IPS-18a (cell line): ENCODE data around the gene OPRM1.

Experiments
- H3K27ac ChIP-seq: one replicate; pipeline ENCODE4 v1.5.1; 2013; ENCODE audit warnings: low read length
- H3K27me3 ChIP-seq: one replicate; pipeline ENCODE4 v1.6.1; 2013; ENCODE audit warnings: mild to moderate bottlenecking, low read length; ENCODE audit not compliant: control insufficient read depth, insufficient read depth
- H3K36me3 ChIP-seq: one replicate; pipeline ENCODE4 v1.6.1; 2013; ENCODE audit warnings: low read depth, low read length; ENCODE audit not compliant: control insufficient read depth
- H3K4me1 ChIP-seq: one replicate; pipeline ENCODE4 v1.6.1; 2013; ENCODE audit warnings: low read depth, low read length; ENCODE audit not compliant: control insufficient read depth
- H3K4me3 ChIP-seq: one replicate; pipeline ENCODE4 v1.5.1; 2013; ENCODE audit warnings: low read length
- H3K9ac ChIP-seq: one replicate; pipeline ENCODE4 v1.6.1; 2013; ENCODE audit warnings: mild to moderate bottlenecking, low read length, moderate library complexity
- H3K9me3 ChIP-seq: one replicate; pipeline ENCODE4 v1.6.1; 2013; ENCODE audit warnings: low read depth, low read length; ENCODE audit not compliant: control insufficient read depth

Gene OPRM1

DNA sequence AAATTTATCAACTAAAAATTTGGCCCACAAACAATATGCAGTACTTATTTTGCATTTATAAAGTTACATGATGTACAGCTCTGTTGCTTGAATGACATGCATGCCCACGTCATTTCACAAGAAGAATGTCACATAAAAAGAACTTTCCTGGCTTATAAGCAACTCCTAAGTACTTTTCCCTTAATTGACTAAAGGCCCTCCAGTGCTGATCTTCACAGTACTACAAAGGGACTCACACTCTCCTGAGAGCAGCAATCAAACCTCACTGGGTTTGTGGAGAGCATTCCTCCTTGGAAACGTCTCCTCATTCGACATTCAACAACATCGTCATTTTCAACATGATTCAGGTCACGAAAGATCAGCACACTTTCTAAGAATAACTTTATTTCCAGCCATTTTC lies 206.5 kb downstream of the OPRM1 start:
- Histone ChIP-seq H3K4me3 (no peak overlapping the region), H3K9ac (no peak overlapping the region), H3K27ac (no peak overlapping the region), H3K4me1 (peaks cover 36% of the 10 kb centered on the region), H3K27me3 (no peaks in the 10 kb centered on the region), H3K36me3 (no peaks in the 10 kb centered on the region), H3K9me3 (no peaks in the 10 kb centered on the region)

DNA sequence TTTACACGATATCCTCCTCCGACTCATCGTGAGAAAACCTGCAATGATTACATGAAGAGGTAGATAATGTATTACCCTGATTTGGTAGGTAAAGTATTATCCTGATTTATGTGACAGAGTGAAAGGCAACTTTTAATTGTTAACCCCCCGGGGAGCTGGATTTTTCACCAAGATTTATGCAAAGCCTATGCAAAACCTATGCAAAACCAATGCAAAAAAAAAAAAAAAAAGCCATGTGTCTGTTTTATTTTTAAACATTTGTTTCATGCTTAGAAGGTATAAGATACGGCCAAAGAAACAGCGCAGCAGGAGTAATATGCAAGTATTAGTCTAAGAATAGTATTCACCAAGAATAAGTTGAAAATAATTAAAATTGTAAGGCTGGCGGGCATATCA lies 207.7 kb downstream of the OPRM1 start:
- no peak overlapping the region for H3K27ac ChIP-seq
- H3K4me1 ChIP-seq = peaks cover 36% of the 10 kb centered on the region
- H3K27me3 ChIP-seq = no peaks in the 10 kb centered on the region
- H3K9me3 ChIP-seq = no peaks in the 10 kb centered on the region
- peak overlapping the region; percentile 30 for H3K9ac ChIP-seq
- no peaks in the 10 kb centered on the region for H3K36me3 ChIP-seq
- peak overlapping the region; percentile 38 for H3K4me3 ChIP-seq

DNA sequence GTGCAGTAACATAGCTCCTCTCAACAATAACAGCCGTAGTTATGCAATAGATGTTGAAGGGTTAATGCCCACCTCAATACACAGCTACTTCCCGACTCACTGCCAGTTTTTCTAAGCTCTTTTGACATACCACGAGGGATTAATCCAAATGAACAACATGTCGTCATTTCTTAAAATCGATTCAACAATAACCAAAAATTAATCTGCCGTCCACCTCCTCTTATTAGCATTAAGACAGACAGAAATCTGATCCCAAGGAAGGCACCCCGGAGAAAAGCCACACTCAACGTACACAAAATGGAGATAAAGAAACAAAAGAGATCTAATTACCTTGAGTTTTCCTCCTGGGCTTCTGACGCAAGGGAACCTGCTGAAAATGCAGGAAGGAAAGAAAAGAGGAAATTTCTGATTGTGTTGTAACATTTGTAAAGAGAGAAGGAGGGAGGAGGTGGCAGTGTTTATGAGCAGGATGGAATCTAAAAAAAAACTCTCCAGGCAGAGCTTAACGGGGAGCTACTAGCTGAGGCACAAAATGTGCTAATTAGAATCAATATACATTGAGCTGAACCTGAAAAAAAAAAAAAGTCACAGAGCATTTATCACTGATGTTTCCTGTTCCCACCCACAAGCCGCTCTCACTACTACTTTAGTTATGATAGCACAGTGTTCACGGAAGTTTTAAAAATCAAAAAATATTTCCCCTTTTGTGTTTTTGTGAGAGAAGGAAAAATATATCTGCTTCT lies 208.2 kb downstream of the OPRM1 start:
- peak overlapping the region; percentile 38 for H3K4me3 ChIP-seq
- peak overlapping the region; percentile 30 for H3K9ac ChIP-seq
- H3K4me1 ChIP-seq = peaks cover 36% of the 10 kb centered on the region
- no peaks in the 10 kb centered on the region for H3K27me3 ChIP-seq
- no peaks in the 10 kb centered on the region for H3K36me3 ChIP-seq
- no peaks in the 10 kb centered on the region for H3K9me3 ChIP-seq
- H3K27ac ChIP-seq = peak overlapping the region; percentile 26

DNA sequence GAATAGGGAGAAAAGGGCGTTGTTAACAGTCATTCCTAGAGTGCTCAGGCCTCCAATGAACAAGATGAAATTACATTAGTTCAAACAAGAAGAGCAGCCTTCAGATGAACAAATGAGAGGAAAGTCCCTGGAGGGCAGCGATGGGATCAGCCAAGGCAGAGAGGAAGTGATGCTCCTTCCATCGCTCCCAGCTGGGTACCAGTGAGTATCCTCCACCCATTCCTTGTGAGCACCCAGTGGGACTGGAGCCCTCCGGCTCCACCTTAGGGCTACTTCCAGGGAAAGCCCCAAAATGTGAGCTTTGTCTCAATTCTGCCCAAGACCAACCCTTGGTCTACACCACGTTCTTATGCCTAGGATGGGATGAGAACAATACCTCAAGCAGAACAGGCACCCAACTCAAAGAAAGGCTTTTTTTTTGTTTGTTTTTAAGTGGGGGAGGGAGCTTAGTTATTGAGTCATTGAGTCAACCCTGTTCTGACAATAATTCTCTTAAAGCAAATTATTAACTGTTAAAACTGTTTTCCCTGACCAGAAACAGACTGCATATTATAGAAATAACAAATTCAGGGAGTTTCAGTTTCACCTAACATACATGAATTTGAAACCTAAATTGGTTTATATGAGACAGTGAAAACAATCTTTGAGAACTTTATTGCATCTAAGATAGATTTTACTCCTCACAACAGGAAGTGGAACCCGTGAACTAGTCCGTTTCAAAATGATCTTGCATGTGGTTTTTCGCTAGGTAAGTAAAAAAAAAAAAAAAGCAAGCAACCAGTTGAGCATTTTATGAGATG lies 210.7 kb downstream of the OPRM1 start:
- Histone ChIP-seq H3K4me3 (no peak overlapping the region), H3K27ac (no peak overlapping the region), H3K36me3 (no peaks in the 10 kb centered on the region), H3K4me1 (peaks cover 27% of the 10 kb centered on the region), H3K27me3 (no peaks in the 10 kb centered on the region), H3K9me3 (no peaks in the 10 kb centered on the region), H3K9ac (no peak overlapping the region)

DNA sequence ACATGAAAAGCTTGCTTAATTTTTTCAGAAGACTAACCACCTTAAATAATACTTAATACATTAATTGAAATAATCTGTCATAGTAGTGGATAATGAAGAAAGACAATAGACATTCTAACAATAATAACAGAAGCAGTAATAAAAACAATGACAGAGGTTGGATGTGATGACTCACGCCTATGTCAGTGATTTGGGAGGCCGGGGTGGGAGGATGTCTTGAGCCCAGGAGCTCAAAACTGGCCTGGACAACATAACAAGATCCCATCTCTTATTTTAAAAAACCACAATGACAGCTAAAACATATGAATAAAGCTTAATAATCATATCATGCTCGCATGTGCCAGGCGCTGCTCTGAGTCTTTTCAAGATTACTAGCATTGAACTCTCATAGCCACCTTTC lies 212.1 kb downstream of the OPRM1 start:
- no peak overlapping the region for H3K27ac ChIP-seq
- no peaks in the 10 kb centered on the region for H3K27me3 ChIP-seq

DNA sequence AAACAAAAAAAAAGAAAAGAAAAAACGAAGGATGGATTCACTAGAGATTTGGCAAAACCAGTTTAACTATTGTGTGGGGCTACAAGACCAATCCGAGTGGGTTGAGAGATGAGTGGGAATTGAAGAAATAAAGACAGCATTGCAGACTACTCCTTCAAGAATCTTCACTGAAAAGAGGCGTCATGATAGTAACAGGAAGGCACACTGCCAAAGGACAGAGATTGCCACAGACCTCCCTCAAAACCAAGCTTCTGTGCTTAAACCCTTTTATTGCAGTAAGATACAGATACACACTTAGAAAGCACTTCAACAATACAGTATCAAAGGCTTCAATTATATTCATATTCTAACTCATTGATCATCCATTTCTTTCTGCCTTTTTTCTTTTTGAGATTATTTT lies 213.6 kb downstream of the OPRM1 start:
- H3K36me3 ChIP-seq = no peaks in the 10 kb centered on the region
- peaks cover 8% of the 10 kb centered on the region for H3K4me1 ChIP-seq
- no peaks in the 10 kb centered on the region for H3K27me3 ChIP-seq
- H3K27ac ChIP-seq = no peak overlapping the region
- H3K4me3 ChIP-seq = no peak overlapping the region
- no peak overlapping the region for H3K9ac ChIP-seq
- no peaks in the 10 kb centered on the region for H3K9me3 ChIP-seq

More for the DNA sequence above, 212.1 kb downstream of the OPRM1 start:
- H3K36me3 ChIP-seq = no peaks in the 10 kb centered on the region
- no peak overlapping the region for H3K4me3 ChIP-seq
- no peak overlapping the region for H3K9ac ChIP-seq
- peaks cover 24% of the 10 kb centered on the region for H3K4me1 ChIP-seq
- H3K9me3 ChIP-seq = no peaks in the 10 kb centered on the region

DNA sequence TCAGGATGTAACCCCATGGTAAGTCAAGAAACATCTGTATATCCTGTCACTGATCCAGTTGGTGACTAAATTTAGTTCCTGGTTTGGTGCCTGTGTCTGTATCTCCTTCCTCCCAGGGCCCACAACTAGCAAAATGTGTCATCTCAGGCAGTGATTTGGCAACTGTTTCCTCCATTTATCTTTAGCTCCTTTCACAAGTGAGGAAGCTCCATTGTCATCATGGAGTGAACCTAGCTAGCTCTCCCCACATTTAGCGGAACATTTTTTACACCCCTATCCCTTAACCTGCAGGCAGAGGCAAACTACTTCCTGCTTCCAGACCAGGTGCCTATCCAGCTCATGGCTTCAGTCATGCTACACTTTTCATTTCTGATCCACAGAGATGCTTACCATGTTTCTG lies 218.0 kb downstream of the OPRM1 start:
- no peaks in the 10 kb centered on the region for H3K27me3 ChIP-seq
- no peak overlapping the region for H3K9ac ChIP-seq
- no peaks in the 10 kb centered on the region for H3K4me1 ChIP-seq
- no peak overlapping the region for H3K27ac ChIP-seq
- no peak overlapping the region for H3K4me3 ChIP-seq
- H3K9me3 ChIP-seq = no peaks in the 10 kb centered on the region
- H3K36me3 ChIP-seq = no peaks in the 10 kb centered on the region

DNA sequence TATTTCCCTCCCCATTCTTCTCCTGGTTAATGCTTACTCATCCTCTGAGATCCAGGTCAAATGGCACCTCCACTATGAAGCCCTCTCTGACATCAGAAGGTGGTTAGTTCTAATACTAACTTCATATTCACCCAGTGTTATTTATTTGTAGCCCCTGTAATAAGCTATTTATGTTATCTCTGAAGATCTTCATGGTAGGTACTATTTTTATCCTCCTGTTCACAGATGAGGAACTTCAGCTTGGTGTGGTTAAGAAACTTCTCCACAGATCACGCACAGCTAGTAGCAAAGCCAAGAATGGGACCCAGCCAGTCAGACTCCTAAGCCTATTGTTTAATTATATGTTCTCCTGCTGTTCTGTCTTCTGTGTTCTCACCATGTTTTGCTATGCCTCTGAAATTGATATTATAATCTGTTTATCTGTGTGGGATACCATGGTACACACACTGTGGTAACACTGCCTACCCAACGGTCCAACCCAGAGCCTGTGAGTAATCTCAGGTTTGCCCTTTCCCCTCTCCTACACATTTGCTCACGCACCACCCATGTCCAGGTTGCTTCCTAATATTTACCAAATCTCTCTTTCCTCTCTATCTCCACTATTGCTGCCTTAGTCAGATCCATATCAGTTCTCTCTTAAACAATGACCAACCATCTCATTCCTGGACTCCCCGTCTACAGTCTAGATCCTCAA lies 219.2 kb downstream of the OPRM1 start:
- Histone ChIP-seq H3K36me3 (no peaks in the 10 kb centered on the region), H3K27ac (no peak overlapping the region), H3K27me3 (no peaks in the 10 kb centered on the region), H3K4me3 (no peak overlapping the region), H3K4me1 (no peaks in the 10 kb centered on the region), H3K9me3 (no peaks in the 10 kb centered on the region), H3K9ac (no peak overlapping the region)

DNA sequence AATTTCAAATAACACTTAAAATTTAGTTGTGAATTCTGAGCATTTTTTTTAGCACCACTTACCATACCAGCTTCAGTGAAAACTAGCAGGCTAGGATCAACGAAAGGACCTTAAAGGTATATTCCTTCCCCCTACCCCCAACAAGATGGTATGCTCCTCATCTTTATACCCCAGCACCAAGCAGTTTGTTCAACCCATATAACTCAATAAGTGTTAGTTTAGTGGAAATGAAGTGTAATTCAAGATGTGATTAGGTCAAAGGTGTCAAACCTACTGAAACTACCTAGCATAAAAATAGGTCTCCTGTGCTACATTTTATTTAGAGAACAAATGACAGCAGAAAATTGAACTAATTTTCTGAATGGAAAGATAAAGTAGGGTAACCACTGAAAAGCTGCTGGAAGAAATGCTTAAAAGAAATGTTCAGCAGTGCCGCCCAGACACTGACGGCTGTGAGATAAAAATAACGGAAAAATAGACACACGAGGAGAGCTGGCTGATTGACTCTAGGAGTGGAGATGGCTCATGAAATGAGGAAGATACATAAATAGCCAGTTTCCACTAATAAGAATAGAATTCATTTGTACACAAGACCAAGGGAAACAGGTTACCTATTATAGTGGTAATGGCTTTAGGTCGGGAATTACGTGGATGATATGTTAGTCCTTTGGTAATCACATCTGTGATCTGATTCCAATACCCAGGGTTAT lies 222.8 kb downstream of the OPRM1 start:
- H3K36me3 ChIP-seq = no peaks in the 10 kb centered on the region
- no peak overlapping the region for H3K27ac ChIP-seq
- no peaks in the 10 kb centered on the region for H3K4me1 ChIP-seq

DNA sequence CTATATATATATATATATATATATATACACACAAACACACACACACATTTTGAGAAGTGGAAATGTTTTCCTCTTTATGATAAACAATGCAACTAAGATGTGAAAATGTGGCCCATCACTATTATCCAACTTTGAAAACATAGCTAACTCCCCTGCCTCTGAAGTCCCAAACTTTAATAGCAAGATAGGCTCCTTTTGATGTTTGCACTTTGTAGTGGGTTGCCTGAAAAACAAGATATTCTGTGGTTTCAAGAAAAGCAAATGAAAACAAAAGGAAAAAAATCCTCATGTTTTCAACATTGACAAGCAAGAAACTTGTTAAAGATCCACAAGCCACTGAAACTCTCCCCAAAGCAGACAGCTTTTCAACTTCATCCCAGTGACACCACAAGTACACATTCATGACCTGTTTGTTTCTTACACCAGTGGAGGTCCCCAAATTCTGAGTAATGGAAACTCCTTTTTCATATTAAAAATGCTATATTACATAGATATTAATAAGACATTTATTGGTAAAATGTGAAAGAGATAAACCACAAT lies 227.6 kb downstream of the OPRM1 start:
- no peaks in the 10 kb centered on the region for H3K27me3 ChIP-seq
- no peak overlapping the region for H3K27ac ChIP-seq
- H3K4me1 ChIP-seq = no peaks in the 10 kb centered on the region
- no peak overlapping the region for H3K9ac ChIP-seq
- H3K9me3 ChIP-seq = no peaks in the 10 kb centered on the region
- no peak overlapping the region for H3K4me3 ChIP-seq
- H3K36me3 ChIP-seq = no peaks in the 10 kb centered on the region

More for the DNA sequence above, 222.8 kb downstream of the OPRM1 start:
- H3K27me3 ChIP-seq = no peaks in the 10 kb centered on the region
- H3K9ac ChIP-seq = no peak overlapping the region
- no peak overlapping the region for H3K4me3 ChIP-seq
- no peaks in the 10 kb centered on the region for H3K9me3 ChIP-seq
